GM19452 (cell line): ENCODE results near the gene ABCA7.
"Not testable (repeated sequence)": the region's sequence is repeated elsewhere in the genome, so short reads cannot be mapped to it uniquely, and the experiment has no call there.

Source experiments
- ATAC-seq: cut with Tn5 transposase; IDR thresholded peaks from one replicate; pipeline ENCODE4 v1.9.1; 2021; ENCODE audit not compliant: unreplicated experiment

The ABCA7 gene

DNA sequence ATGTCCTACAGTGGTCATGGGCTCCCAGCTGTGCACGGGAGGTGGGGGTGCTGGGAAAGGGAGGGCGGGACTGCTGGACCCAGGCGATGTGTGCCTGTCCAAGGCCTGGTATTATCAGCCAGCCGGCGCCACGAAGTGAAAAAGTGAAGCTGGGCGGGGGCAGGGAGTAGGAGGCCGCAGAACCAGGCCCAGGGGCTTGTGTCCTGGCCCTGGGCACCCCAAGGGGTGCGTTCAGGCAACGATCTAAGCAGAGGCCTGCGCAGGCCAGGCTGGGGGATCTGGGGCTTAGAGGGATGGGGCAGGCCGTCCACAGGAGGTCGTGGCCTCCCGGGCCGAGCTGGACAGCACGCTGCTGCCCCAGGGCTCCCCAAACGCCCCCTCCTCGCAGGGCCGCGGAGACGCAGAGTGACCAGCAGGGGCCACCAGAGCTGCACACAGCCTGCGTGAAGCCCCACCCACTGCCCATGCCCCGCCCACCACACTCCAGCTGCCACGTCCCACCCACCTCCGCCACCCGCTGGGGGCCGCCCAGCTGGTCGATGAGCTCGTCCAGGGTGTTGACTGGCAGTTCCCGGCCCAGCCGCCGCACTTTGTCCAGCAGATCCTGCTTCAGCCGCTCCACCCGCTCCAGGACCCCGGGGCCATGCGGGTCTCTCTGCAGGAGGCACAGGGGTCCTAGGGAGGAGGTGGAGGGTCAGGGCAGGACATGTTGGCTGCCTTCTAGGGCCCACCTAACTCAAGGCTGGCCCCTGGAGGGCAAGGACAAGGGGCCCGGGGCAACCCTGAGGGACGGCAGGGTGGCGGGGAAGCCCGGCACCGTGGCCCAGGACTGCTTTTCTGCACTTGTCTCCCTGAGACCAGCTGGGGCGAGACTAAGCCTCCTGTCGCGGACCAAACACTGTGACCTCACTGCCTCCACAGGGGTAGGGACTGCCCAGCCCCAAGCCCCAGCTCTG lies 73.4 kb downstream of the ABCA7 start:
- ATAC-seq = no peak

DNA sequence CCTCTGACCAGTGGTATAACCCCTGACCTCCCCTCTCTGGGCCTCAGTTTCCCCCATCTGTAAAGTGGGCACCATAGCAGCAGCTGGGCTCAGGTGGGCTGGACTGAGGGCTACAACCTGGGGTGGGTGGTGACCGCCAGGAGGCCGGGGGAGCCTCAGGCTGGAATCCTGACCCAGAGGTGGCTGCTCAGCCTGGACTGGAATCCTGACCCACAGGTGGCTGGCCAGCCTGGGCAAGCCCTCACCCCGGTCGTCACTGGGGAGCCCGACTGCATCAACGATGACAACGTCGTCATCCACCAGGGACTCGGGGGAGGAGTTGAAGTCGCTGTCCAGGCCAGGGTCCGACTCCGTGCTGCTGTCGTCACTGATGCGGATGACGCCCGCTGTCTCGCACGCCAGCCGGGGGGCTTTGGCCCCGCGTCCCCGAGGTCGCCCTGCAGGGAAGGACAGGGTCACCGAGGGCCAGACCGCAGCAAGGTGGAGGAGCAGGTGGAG lies 74.1 kb downstream of the ABCA7 start:
- ATAC-seq = no peak

DNA sequence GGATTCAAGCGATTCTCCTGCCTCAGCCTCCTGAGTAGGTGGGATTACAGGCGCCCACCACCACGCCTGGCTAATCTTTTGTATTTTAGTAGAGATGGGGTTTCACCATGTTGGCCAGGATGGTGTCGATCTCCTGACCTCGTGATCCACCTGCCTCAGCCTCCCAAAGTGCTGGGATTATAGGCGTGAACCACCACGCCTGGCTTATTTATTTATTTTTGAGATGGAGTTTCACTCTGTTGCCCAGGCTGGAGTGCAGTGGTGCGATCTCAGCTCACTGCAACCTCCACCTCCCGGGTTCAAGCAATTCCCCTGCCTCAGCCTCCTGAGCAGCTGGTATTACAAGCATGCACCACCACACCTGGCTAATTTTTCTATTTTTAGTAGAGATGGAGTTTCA lies 74.8 kb downstream of the ABCA7 start:
- ATAC-seq = not testable (repeated sequence)
